Thoracic aorta (tissue), 2 donors: Measurements from ENCODE around the gene XPNPEP3. TPM values are rescaled to one million over a fixed set of nuclear protein-coding genes. Genes with fewer than 3 reads are reported as not detected.

Source experiments
- ATAC-seq: fragments of 150-250 bp; one replicate; pipeline ENCODE4 v1.8.0; 2017; ENCODE audit warnings: low read depth; ENCODE audit not compliant: insufficient number of reproducible peaks, low FRiP score
- DNase-seq: peaks from one replicate; pipeline ENCODE4 v3.0.0-alpha.2; 2020; ENCODE audit warnings: low spot score
- H3K27ac ChIP-seq, 2 donors: fragments of 200-600 bp; sonication (generic); 1 replicate in 1 of 2; 2 replicates in 1 of 2; pipeline ENCODE4 v1.5.1; 2016; ENCODE audit warnings: mild to moderate bottlenecking in 2 of 2, moderate library complexity in 2 of 2
- H3K27me3 ChIP-seq: fragments of 200-600 bp; sonication (generic); replicated peaks from 2 replicates; pipeline ENCODE4 v1.6.0; 2016; ENCODE audit warnings: mild to moderate bottlenecking; ENCODE audit not compliant: insufficient read depth
- H3K36me3 ChIP-seq: fragments of 200-600 bp; sonication (generic); one replicate; pipeline ENCODE4 v1.5.1; 2016
- H3K4me1 ChIP-seq, 2 donors: fragments of 200-600 bp; sonication (generic); 1 replicate in 1 of 2; 2 replicates in 1 of 2; pipeline versions ENCODE4 v1.5.1 to v1.6.0; 2016; ENCODE audit warnings: low read depth in 2 of 2, mild to moderate bottlenecking in 1 of 2; ENCODE audit not compliant: control insufficient read depth in 1 of 2
- H3K4me3 ChIP-seq: fragments of 200-600 bp; sonication (generic); 2 replicates; pipeline ENCODE4 v1.5.1; 2016; ENCODE audit warnings: mild to moderate bottlenecking
- H3K9me3 ChIP-seq: fragments of 200-600 bp; sonication (generic); 2 replicates; pipeline ENCODE4 v1.5.1; 2016
- total RNA-seq, 2 donors: library from RNA; depleted of rRNA; stranded (reverse); fragments of >200 nt; gene quantifications; one replicate each; pipeline versions ENCODE4 v1.1.0 to v1.2.3, GENCODE V29; 2016
- TF ChIP-seq, protein P1 (sequence below): fragments of 200-600 bp; sonication (generic); IDR thresholded peaks from one replicate; pipeline ENCODE4 v1.5.1; 2019; ENCODE audit warnings: antibody characterized with exemption

XPNPEP3 gene
- total RNA-seq, 2 donors from 2014 or later = 5.6 to 9.9 TPM

DNA sequence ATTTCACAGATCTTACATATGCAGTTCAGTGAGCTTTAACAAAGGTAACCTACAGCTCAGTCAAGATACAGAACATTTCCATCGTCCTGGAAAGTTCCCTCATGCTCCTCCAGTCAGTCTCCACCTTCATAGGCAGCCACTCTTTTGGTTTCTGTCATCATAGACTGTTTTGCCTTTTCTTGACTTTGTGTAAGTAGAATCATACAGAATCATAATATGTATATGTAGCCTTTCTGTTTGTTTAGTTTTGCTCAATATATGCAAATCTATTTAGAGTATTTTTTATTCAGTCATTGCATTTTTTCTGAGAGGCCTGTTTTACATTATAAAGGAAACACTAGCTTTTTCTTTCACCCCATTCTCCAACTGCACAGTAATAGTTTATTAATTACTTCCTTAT lies 20.0 kb downstream of the XPNPEP3 start:
- Histone ChIP-seq H3K27me3 (no peaks in the 10 kb centered on the region), H3K4me3 (no peak overlapping the region), H3K9me3 (no peaks in the 10 kb centered on the region), H3K27ac (no peak overlapping the region), H3K4me1 (no peaks in the 10 kb centered on the region), H3K36me3 (peaks cover 8% of the 10 kb centered on the region)
- TF ChIP-seq, protein P1, sequence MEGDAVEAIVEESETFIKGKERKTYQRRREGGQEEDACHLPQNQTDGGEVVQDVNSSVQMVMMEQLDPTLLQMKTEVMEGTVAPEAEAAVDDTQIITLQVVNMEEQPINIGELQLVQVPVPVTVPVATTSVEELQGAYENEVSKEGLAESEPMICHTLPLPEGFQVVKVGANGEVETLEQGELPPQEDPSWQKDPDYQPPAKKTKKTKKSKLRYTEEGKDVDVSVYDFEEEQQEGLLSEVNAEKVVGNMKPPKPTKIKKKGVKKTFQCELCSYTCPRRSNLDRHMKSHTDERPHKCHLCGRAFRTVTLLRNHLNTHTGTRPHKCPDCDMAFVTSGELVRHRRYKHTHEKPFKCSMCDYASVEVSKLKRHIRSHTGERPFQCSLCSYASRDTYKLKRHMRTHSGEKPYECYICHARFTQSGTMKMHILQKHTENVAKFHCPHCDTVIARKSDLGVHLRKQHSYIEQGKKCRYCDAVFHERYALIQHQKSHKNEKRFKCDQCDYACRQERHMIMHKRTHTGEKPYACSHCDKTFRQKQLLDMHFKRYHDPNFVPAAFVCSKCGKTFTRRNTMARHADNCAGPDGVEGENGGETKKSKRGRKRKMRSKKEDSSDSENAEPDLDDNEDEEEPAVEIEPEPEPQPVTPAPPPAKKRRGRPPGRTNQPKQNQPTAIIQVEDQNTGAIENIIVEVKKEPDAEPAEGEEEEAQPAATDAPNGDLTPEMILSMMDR = no peak
- no peak for DNase-seq
- ATAC-seq = no peak

DNA sequence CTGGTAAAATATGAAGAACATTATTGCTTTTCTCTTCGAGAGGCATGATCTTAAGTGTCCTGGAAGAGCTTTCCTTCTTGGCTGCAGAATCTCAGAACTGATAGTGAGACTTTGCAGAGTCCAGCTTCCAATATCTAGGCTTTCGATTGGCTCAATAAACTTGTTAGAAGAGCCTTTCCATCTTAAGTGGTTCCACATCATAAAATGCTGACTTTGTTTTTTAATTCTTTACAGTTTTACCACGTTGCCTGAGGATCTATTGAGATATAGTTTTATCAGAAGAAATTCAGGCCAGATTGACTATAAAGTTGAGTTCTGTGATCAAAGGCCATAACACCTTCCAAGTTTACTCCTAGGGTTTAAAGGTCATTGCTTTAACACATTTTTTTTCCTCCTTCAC lies 20.5 kb downstream of the XPNPEP3 start:
- Histone ChIP-seq H3K27me3 (no peaks in the 10 kb centered on the region), H3K4me1 (no peaks in the 10 kb centered on the region), H3K27ac (no peak overlapping the region), H3K36me3 (peaks cover 13% of the 10 kb centered on the region), H3K4me3 (no peak overlapping the region), H3K9me3 (no peaks in the 10 kb centered on the region)
- ATAC-seq (no peak), DNase-seq (no peak)
- TF ChIP-seq, protein P1 = no peak

DNA sequence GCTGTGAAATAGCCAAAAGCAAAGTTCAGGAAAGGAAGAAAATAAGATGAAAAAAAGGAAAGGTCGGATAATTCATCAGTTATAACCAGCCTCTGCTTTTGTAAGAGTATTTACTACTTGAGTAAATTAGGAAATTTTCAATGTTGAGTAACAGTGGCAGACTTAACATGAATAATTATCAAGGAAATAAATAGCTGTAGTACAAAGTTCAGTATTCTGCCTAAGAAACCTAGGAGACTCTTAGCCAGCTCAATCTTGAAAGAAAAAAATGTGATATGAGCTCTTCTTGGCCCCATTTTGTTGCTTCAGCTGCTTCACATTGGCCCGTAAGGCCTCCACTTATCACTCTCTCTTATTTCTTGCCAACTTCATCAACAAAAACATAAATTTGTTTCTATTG lies 22.0 kb downstream of the XPNPEP3 start:
- DNase-seq (no peak), ATAC-seq (no peak)
- Histone ChIP-seq H3K27ac (no peak overlapping the region), H3K9me3 (no peaks in the 10 kb centered on the region), H3K4me1 (no peaks in the 10 kb centered on the region), H3K27me3 (no peaks in the 10 kb centered on the region), H3K4me3 (no peak overlapping the region), H3K36me3 (peaks cover 22% of the 10 kb centered on the region)
- TF ChIP-seq, protein P1 = no peak

DNA sequence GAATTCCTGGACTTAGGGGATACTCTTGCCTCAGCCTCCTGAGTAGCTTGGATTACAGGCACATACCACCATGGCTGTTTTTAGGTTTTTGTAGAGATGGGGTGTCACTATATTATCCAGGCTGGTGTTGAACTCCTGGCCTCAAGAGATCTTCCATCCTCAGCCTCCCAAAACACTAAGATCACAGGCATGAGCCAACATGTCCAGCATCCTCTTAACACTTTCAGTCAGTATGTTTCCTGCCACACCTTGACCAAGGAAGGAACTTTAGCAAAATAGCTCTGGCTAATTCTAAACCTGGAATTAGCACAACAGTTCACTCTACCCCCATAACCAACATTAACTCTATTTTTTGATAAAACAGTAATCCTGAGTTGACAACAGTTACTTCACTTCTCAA lies 32.2 kb downstream of the XPNPEP3 start:
- Histone ChIP-seq H3K27me3 (no peaks in the 10 kb centered on the region), H3K27ac (no peak overlapping the region), H3K9me3 (no peaks in the 10 kb centered on the region), H3K4me3 (no peak overlapping the region), H3K4me1 (no peaks in the 10 kb centered on the region), H3K36me3 (peaks cover 30% of the 10 kb centered on the region)
- ATAC-seq (no peak), DNase-seq (no peak)
- TF ChIP-seq, protein P1 = no peak

DNA sequence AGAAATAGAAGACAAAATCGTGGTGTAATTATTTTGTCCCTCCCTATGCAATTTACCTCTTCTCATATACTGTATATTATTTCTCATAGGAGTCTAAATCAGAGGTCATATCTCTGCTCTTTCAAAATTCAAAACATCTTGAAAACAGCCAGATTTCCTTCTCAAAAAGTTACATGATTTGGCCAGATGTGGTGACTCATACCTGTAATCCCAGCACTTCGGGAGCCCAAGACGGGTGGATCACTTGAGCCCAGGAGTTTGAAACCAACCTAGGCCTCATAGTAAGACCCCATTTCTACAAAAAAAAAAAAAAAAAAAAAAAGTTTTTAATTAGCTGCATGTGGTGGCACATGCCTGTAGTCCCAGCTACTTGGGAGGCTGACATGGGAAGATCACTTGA lies 33.9 kb downstream of the XPNPEP3 start:
- Histone ChIP-seq H3K4me3 (no peak overlapping the region), H3K27ac (no peak overlapping the region), H3K4me1 (no peaks in the 10 kb centered on the region), H3K36me3 (peaks cover 27% of the 10 kb centered on the region), H3K9me3 (no peaks in the 10 kb centered on the region), H3K27me3 (no peaks in the 10 kb centered on the region)
- no peak for ATAC-seq
- DNase-seq = no peak
- TF ChIP-seq, protein P1 = no peak
